ENCODE data around the gene SMIM36.
"Not testable (repeated sequence)": the region's sequence is repeated elsewhere in the genome, so short reads cannot be mapped to it uniquely, and the experiment has no call there.

SMIM36 gene

GRCh38 chr17:55418369-55419268 is 92.6 kb downstream of the SMIM36 start:
- DNase-seq: no peak
- intact Hi-C loops (cut with DNase I): no loop called here

- intact Hi-C loops (cut with DNase I): no loop called here
- no peak for DNase-seq
Measured at GRCh38 chr17:55417411-55418268, 93.6 kb downstream of the SMIM36 start.

- DNase-seq: no peak
Measured at GRCh38 chr17:55416470-55417052, 94.7 kb downstream of the SMIM36 start.

GRCh38 chr17:55416000-55416399 is 95.3 kb downstream of the SMIM36 start:
- intact Hi-C loops (cut with DNase I): no loop called here

More at GRCh38 chr17:55416470-55417052, 94.7 kb downstream of the SMIM36 start:
- intact Hi-C loops (cut with DNase I): no loop called here

GRCh38 chr17:55414983-55415382 is 96.3 kb downstream of the SMIM36 start:
- intact Hi-C loops (cut with DNase I): no loop called here
- DNase-seq: no peak

More at GRCh38 chr17:55416000-55416399, 95.3 kb downstream of the SMIM36 start:
- DNase-seq: no peak

GRCh38 chr17:55413825-55414489 is 97.3 kb downstream of the SMIM36 start:
- intact Hi-C loops (cut with DNase I): no loop called here
- no peak for DNase-seq

- intact Hi-C loops (cut with DNase I): no loop called here
- no peak for DNase-seq
Measured at GRCh38 chr17:55411463-55411855, 99.8 kb downstream of the SMIM36 start.

GRCh38 chr17:55410722-55411462 is 100.4 kb downstream of the SMIM36 start:
- intact Hi-C loops (cut with DNase I): no loop called here
- DNase-seq: no peak

GRCh38 chr17:55409030-55409800 is 102.0 kb downstream of the SMIM36 start:
- intact Hi-C loops (cut with DNase I): no loop called here
- DNase-seq: no peak

GRCh38 chr17:55407641-55408566 is 103.3 kb downstream of the SMIM36 start:
- no peak for DNase-seq
- intact Hi-C loops (cut with DNase I): no loop called here

- intact Hi-C loops (cut with DNase I): no loop called here
- no peak for DNase-seq
Measured at GRCh38 chr17:55405600-55405999, 105.7 kb downstream of the SMIM36 start.

- intact Hi-C loops (cut with DNase I); DNase-seq: not testable (repeated sequence)
Measured at GRCh38 chr17:55404197-55404596, 107.1 kb downstream of the SMIM36 start.

GRCh38 chr17:55402374-55402773 is 108.9 kb downstream of the SMIM36 start:
- intact Hi-C loops (cut with DNase I): no loop called here
- DNase-seq: no peak

All from posterior cingulate gyrus (tissue), 11 donors.